OCI-M2 (cell line): ENCODE results near the gene RAB14.
"Not testable (repeated sequence)": the region's sequence is repeated elsewhere in the genome, so short reads cannot be mapped to it uniquely, and the experiment has no call there.

Experiments
- DNase-seq: peaks from one replicate; lab custom pipeline; 2025; ENCODE audit not compliant: unreplicated experiment; lab: John Stamatoyannopoulos, UW

Gene RAB14

GRCh38 chr9:121192959-121193640 is 8.6 kb downstream of the RAB14 start:
- no peak for DNase-seq

DNA sequence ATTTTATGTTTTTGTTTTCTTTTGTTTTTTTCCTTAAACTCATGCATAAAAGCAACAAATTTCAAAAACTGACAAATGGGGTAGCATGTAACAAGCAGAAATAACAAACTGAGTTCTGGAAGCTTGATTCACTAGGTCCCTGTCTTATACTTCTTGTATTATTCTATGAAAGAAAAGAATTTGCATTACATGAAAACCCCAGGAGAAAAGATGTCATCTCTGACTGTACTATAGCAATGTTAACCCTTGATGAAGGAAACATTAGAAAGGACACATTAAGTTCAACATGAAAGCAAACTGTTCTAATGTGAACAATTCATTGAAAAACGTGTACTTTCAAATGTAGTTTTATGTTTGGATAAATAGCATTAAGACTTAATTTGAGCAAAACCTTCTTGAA is 9.2 kb downstream of the RAB14 start:
- DNase-seq, result no peak

DNA sequence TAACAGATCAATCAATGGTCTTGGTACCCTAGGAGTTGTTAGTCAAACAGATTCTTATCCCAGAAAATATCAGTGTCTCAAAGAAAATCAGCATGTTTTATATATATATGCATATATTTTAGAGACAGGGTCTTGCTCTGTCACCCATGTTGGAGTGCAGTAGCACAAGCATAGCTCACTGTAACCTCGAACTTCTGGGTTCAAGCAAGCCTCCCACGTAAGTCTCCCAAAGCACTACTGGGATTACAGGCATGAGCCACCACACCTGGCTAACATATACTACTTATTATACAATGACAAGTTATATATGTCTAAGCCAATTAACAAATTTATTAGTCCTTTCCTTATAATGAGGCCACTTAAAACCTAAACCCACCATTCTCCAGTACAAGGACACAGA is 10.4 kb downstream of the RAB14 start:
- DNase-seq, result no peak

DNA sequence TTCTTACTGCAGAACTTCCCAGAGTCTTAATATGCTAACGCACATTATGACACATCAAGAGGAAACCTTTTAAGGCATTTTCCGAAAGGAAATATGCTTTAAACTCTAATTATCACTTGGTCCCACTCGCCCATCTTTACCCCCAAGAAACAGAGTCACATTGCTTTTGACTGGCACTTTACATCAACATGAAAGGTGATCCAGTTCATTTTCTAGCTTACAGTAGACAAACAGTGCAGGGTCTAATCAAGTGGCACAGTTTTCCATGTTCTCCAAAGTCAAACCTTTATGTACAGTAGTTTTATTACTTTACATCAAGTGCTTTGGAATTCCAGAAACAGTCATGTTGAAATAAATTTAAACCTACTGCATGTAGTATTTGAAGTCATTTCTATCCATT is 12.0 kb downstream of the RAB14 start:
- DNase-seq, result no peak

- DNase-seq, result no peak
These were observed 12.7 kb downstream of the RAB14 start for GRCh38 chr9:121189006-121189405.

GRCh38 chr9:121187636-121188305 is 13.9 kb downstream of the RAB14 start:
- DNase-seq, result no peak

DNA sequence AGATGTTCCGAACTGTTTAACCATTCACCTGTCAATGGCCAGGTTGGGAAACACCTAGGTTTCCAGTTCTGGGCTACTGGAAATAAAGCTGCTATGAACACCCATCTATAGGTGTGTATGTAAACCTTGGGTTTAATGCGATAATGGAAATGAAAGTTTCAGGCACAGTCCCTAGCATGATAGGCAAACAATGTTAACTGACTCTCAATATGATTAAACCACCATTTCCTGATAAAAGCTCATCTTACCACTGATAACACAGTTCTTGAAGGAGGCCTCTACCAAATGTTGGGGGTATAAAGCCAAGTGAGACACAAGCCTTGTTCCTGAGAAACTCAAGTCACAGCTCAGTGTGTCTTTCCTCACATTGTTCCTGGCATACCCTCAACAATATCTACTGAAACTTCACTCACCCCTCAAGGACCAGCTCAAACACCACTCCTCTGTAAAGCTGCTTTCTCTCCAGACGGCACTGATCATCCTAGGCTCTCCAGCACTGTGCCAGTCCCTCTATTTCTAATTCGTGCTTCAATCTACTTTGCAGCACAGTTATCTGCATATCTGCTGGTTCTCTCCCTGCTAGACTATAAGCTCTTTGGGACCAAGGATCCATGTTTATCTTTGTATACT is 15.8 kb downstream of the RAB14 start:
- DNase-seq, result no peak

- DNase-seq, result no peak
These were observed 16.4 kb downstream of the RAB14 start for GRCh38 chr9:121185178-121185745.

- DNase-seq, result no peak
These were observed 17.2 kb downstream of the RAB14 start for GRCh38 chr9:121184463-121184862.

DNA sequence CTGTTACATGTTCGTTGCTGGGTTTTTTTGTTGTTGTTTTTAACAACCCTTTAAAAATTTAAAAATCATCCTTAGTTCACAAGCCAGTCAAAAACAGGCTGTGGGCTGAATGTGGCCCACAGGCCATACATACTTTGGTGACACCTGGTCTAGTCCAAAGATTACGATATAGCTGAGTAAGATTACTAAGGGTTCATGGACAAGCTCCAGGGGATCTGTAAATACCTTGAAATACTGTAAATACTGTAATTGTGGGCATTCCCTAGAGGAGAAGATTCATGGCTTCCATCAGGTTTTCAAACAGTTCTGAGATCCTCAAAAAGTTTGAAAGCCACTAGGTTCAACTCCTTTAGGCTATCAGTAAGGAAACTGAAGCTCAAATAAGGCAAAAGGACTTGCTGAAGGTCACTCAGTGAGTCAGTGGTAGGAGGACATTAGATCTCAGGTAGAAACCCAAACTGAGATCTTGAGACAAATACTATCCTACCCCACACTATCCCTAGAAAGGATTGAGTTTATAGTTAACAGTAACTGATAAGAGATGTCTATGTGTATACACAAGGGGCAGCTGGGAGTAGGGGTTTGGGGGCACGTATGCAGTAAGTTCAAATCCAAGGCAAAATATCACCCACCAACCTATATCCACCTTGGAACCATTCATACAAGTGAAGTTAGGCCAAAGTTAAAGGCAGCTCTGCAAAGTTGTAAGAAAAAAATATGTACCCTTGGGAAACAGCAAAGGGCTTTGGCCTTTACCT is 17.8 kb downstream of the RAB14 start:
- no peak for DNase-seq

DNA sequence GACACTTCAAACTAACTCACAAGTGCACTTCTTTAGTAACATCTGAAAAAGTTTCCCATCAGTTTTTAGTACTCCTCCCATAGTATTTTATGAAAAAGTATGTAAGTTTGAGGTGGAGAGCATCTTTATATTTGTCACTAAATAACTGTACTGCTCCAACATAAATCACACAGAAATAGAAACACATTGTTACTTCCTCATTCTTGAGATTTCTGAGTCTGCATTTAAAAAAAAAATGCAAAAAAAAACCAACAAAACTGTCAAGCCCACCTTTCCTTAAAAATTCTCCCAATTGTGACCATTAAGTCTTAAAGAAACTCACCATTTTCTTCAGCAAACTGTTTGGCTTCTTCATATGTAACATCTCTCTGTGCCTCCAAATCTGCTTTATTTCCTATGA is 18.7 kb downstream of the RAB14 start:
- DNase-seq, result no peak

DNA sequence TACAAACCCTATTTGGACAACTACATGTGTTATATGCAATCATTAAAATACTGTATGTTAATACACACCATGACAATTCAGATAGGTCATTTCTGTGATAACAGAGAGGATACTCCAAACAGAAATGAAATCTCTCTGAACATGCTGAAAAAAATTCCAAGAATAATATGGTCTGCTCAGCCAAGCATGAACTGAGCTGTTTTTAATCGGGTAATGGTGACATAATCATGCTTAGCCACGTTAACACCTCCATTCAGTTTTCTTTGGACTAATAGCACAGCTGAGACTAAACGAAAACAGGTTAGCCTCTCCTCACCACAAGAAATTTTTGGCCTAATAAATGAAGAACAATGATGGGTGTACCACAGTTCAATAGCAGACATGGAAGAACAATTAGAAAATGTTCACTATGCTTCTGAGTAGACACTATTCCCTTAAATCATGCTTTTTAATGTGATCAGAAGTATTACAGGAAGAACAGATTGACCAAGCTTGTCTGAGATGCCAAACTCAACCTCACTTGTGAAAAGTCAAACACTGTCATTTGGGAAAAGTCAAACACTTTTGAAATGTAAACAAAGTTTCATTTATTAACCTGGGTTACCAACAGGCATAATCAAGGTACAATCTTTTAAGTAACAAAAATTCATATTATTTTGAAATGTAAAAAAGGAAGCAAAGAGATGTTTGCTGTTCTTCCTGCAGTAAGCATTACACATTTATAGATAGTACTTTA is 19.4 kb downstream of the RAB14 start:
- DNase-seq, result no peak

- DNase-seq, result no peak
These were observed 21.6 kb downstream of the RAB14 start for GRCh38 chr9:121179930-121180681.

DNA sequence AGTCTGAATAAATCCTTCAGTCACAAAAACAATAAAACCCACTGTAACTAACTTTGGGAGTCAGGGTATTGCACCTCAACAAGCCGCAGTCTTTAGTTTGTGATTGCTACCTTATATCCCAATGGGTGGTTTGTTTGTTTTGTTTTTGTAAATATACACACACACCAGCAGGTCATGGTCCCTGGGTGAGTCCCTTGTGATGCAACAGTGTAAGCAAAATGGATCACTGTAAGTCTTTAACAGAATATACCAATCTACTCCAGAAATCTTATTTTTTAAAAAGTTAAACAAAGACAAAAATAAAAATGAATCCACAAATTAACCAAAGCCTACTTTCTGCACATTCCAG is 22.3 kb downstream of the RAB14 start:
- DNase-seq, result not testable (repeated sequence)

- DNase-seq, result no peak
These were observed 22.8 kb downstream of the RAB14 start for GRCh38 chr9:121178676-121179372.

- no peak for DNase-seq
These were observed 28.2 kb downstream of the RAB14 start for GRCh38 chr9:121173501-121173900.

- no peak for DNase-seq
These were observed 28.8 kb downstream of the RAB14 start for GRCh38 chr9:121172726-121173487.

DNA sequence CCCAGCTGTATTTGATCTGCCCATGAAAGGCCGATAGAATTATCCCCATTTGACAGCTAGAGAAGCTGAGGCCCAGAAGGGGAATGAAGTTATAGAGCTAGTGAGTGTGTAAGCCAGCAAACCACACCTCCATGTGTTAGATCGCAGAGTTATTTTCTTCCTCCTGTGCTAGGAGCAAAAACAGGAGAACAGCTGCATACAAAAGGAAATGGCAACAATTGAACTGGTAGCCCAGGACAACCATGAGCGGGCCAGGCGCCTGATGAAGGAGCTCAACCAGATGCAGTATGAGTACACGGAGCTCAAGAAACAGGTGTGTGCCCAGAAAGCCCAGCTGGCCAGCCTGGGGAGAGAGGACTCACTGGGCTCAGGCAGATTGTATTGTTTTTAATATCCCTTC is 30.4 kb downstream of the RAB14 start:
- DNase-seq, result no peak

DNA sequence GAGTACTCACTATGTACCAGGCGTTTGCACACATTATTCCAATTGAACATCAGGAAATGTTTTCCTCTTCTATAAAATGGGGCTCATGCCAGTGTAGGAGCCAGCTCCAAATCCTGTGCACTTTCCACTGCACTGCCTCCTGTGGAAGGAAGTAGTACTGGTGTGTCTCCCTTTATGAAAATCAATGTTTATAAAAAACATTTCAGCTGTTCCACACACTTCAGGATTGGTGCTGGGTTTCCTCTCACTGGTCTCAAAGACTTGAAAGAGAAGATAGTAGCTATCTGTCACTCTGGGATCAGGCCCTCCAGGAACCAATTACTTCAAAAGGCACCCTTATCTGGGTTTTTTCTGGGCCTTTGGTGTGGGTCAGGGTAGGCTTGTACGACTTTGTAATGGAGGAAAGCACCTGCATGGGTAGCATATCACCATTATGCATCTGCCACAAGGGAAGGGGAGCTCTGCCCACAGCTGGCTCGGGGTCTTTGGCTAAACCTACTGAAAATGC is 32.5 kb downstream of the RAB14 start:
- DNase-seq, result no peak
